ENCODE measurements around the gene PRKAR2B.

Gene PRKAR2B

GRCh38 chr7:107147464-107148393 lies 103.2 kb downstream of the PRKAR2B start:
- no peaks in the 10 kb centered on the region for H3K36me3 Mint-ChIP-seq (ENCODE audit: low read depth)
- no peak overlapping the region for H3K4me3 Mint-ChIP-seq
- H3K27ac Mint-ChIP-seq: no peak overlapping the region
- H3K4me1 Mint-ChIP-seq: peaks cover 6% of the 10 kb centered on the region
- no peak for DNase-seq
- H3K9me3 Mint-ChIP-seq: no peaks in the 10 kb centered on the region
- H3K27me3 Mint-ChIP-seq (ENCODE audit: low read depth, poor library complexity): peaks cover 3% of the 10 kb centered on the region
- TF ChIP-seq CTCF (IDR thresholded peaks at IDR 0.05): peak; percentile 56

- H3K4me3 Mint-ChIP-seq: no peak overlapping the region
- H3K9me3 Mint-ChIP-seq: no peaks in the 10 kb centered on the region
- no peak for DNase-seq
- no peak for TF ChIP-seq CTCF (IDR thresholded peaks at IDR 0.05)
- H3K27ac Mint-ChIP-seq: no peak overlapping the region
- H3K36me3 Mint-ChIP-seq (ENCODE audit: low read depth): no peaks in the 10 kb centered on the region
- peaks cover 6% of the 10 kb centered on the region for H3K4me1 Mint-ChIP-seq
- peaks cover 3% of the 10 kb centered on the region for H3K27me3 Mint-ChIP-seq (ENCODE audit: low read depth, poor library complexity)
Observed at GRCh38 chr7:107148721-107149120, 104.2 kb downstream of the PRKAR2B start.

- no peaks in the 10 kb centered on the region for H3K36me3 Mint-ChIP-seq (ENCODE audit: low read depth)
- H3K4me1 Mint-ChIP-seq: peaks cover 6% of the 10 kb centered on the region
- TF ChIP-seq CTCF (IDR thresholded peaks at IDR 0.05): no peak
- no peak for DNase-seq
- peaks cover under 1% of the 10 kb centered on the region for H3K27me3 Mint-ChIP-seq (ENCODE audit: low read depth, poor library complexity)
- H3K27ac Mint-ChIP-seq: no peak overlapping the region
- H3K4me3 Mint-ChIP-seq: no peak overlapping the region
- H3K9me3 Mint-ChIP-seq: no peaks in the 10 kb centered on the region
Observed at GRCh38 chr7:107149863-107150262, 105.4 kb downstream of the PRKAR2B start.

- peaks cover 6% of the 10 kb centered on the region for H3K4me1 Mint-ChIP-seq
- H3K36me3 Mint-ChIP-seq (ENCODE audit: low read depth): peaks cover under 1% of the 10 kb centered on the region
- peak; percentile 79 for TF ChIP-seq CTCF (IDR thresholded peaks at IDR 0.05)
- DNase-seq: peak; percentile 77
- H3K27me3 Mint-ChIP-seq (ENCODE audit: low read depth, poor library complexity): no peaks in the 10 kb centered on the region
- no peak overlapping the region for H3K4me3 Mint-ChIP-seq
- no peaks in the 10 kb centered on the region for H3K9me3 Mint-ChIP-seq
- H3K27ac Mint-ChIP-seq: no peak overlapping the region
Observed at GRCh38 chr7:107150375-107151073, 106.0 kb downstream of the PRKAR2B start.

GRCh38 chr7:107151538-107151937 lies 107.0 kb downstream of the PRKAR2B start:
- Mint-ChIP-seq H3K27me3 (ENCODE audit: low read depth, poor library complexity) (no peaks in the 10 kb centered on the region), H3K27ac (no peak overlapping the region), H3K4me3 (no peak overlapping the region), H3K4me1 (peaks cover 6% of the 10 kb centered on the region), H3K36me3 (ENCODE audit: low read depth) (peaks cover 5% of the 10 kb centered on the region), H3K9me3 (no peaks in the 10 kb centered on the region)
- no peak for DNase-seq
- no peak for TF ChIP-seq CTCF (IDR thresholded peaks at IDR 0.05)
